GM19099 (cell line): Measurements from ENCODE around the gene PPP1R13L.

Experiments
- POLR2A ChIP-seq: IDR thresholded peaks from 3 replicates; pipeline ENCODE4 v1.6.1; 2011; ENCODE audit warnings: low read depth; ENCODE audit not compliant: insufficient read length; ENCODE audit errors: extremely low read depth

PPP1R13L gene

DNA sequence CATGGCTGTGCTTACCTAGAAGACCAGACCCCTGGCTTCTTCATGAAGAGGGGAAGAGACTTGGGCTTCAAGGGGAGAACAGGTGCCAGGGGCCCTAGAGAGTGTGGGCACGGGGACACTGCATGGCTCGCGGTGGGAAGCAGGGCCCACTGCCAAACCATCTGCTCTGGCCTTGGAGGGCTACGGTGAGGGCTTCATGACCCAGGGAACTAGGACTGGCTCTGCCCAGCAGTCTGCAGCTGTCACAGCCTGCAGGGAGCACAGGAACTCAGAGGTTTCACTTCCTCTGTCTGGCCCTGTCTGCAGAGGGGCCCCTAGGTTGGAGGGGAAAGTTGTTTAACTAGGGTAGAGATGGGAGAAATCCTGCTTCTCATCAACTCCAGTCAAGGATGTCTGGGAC is 14.5 kb upstream of the PPP1R13L start:
- peak; percentile 37 for TF ChIP-seq POLR2A

DNA sequence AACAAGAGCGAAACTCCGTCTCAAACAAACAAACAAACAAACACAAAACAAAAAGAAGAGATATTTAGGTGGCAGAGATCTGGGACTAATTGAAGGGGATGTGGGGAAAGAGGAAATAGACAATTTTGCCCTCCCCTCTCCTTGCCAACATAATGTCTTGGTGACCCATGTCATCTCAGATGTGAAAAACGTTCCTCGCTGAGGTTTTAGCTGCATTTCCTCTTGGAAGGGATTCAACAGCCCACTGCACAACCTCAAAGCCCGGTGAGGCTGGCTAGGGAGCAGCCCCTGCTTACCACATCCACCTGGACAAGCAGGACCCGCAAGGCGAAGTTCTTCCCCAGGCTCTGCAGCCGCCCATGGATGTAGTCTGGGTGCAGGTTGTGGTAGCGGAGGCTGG is 13.9 kb upstream of the PPP1R13L start:
- TF ChIP-seq POLR2A, result no peak

DNA sequence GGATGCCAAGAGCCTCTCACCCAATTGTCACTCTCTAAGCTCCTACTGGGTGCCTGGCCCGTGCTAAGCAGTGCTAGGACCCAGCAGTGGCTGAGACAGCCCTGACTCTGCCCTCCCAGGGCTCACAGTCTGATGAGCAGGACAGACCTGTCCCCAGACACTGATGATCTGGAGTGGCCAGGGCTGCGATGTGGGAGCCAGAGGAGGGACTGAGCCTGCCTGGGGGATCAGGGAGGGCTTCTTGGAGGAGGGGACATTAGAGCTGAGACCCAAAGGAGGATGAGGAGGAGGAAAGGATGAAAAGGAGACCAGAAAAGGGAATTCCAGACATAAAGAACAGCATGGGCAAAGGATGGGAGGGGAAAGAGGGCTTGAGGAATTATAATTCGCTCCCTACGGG is 12.3 kb upstream of the PPP1R13L start:
- no peak for TF ChIP-seq POLR2A

DNA sequence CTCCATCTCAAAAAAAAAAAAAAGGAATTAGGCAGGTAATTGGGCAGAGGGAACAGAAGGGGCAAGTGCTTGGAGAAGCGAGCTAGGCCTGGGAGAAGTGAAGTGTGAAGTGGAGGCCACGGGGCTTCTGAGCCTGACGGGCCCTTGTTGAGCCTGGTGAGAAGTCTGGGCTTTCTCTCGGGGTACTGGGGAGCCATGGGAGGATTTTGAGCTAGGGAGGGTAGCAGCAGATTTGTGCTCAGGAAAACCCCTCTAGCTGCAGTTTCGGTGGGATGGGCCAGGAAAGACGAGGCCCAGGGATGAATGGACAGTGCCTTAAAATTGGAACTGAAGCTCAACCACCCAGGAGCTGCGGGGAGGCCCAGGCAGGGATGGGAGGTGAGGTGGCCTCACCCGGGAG is 9.6 kb upstream of the PPP1R13L start:
- no peak for TF ChIP-seq POLR2A

DNA sequence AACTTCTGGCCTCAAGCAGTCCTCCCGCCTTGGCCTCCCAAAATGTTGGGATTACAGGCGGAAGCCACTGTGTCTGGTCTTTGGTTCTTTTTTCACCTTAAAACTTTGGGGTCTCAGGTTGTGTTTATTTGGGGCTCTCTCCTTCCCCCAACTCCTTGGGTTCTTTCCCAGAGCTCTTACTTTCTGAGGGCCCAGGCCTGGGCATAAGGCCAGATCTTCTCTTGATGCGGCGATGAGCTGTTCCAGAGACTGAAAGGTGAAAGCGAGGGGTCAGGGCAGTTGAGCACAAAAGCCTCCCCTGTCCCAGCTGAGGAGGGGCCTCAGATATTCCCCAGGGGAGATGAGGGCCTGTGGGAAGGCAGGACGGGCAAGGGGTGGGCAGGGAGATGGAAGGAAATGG is 8.6 kb upstream of the PPP1R13L start:
- TF ChIP-seq POLR2A, result no peak

DNA sequence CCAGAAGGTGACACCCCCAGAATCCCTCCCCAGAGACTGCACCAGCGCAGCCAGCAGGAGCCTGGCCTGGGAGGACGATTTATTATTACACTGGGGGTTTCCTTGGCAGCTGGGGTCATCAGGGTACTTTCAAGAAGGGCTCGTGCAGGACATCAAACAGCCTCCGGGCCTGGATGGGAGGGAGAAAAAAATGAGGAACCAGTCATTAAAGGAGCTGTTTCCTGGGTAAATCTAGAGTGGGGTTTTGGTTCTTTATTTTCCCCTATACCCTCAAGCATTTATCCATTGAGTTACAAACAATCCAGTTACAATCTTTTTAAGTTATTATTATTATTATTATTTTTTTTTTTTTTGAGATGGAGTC is 4.7 kb upstream of the PPP1R13L start:
- no peak for TF ChIP-seq POLR2A

DNA sequence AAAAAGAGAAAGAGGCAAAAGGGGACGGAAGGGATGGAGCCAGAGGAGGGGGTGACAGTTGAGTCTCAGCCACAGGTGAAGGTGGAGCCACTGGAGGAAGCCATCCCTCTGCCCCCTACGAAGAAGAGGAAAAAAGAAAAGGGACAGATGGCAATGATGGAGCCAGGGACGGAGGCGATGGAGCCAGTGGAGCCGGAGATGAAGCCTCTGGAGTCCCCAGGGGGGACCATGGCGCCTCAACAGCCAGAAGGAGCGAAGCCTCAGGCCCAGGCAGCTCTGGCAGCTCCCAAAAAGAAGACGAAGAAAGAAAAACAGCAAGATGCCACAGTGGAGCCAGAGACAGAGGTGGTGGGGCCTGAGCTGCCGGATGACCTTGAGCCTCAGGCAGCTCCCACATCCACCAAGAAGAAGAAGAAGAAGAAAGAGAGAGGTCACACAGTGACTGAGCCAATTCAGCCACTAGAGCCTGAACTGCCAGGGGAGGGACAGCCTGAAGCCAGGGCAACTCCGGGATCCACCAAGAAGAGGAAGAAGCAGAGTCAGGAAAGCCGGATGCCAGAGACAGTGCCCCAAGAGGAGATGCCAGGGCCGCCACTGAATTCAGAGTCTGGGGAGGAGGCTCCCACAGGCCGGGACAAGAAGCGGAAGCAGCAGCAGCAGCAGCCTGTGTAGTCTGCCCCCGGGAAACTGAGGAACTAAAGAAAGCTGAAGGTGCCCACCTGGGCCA is 4.1 kb upstream of the PPP1R13L start:
- no peak for TF ChIP-seq POLR2A

DNA sequence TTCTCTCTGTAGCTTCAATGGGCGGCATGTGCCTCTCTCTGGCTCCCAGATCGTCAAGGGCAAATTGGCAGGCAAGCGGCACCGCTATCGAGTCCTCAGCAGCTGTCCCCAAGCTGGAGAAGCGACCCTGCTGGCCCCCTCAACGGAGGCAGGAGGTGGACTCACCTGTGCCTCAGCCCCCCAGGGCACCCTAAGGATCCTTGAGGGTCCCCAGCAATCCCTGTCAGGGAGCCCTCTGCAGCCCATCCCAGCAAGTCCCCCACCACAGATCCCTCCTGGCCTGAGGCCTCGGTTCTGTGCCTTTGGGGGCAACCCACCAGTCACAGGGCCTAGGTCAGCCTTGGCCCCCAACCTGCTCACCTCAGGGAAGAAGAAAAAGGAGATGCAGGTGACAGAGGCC is 3.3 kb upstream of the PPP1R13L start:
- TF ChIP-seq POLR2A, result no peak

DNA sequence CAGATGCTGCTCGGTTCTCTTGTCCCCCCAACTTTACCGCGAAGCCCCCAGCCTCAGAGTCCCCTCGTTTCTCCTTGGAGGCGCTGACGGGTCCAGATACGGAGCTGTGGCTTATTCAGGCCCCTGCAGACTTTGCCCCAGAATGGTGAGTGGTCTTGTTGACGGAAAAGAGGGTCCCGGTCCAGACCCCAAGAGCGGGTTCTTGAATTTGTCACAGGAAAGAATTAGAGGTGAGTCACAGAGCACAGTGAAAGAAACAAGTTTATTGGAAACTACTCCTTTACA is 2.2 kb upstream of the PPP1R13L start:
- no peak for TF ChIP-seq POLR2A

DNA sequence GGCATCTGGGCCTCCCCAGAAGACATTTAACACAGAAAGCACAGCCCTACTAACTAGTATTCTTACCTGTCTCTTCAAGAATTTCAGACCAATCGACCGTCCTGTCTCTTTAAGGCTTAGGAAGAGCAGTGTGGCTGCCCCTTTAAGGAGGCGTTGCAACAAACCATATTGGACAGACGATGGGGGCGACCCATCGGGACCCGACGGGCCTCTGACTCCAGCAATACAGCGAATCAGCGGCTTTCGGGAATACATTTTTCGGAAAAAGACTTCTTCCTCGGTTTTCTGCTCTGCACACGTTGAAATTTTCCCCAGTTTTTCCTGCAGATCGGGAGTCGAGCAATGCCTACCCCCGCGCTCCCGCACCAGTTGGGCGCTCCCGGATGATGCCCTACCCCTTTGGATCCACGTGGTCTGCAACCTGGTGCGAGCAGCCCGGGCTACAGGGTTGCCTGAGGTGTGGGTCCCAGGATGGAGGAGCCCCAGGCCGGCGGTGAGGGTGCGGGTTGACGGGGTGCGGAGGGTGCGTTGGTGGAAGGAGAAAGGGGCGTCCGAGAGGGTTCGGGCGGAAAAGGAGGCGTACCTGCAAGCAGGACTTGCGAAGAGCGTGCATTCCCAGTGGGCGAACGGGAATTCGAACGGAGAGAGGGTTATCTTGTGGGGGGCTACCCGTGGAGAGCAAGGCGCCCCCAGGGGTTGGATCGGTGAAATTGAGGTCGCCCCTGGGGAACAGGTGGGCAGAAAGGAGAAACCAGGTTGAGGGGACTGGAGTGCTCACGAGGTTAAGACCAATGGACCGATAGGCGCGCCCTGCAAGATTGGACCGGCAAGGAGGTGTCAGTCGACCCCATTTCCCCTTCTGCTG is 1.6 kb upstream of the PPP1R13L start, which contains the start of gene POLR1G:
POLR1G (plus strand) TSS at position 419 of the 865 bp plus-strand sequence; CDS start at position 472, 53 bp downstream.
- peak; percentile 86 for TF ChIP-seq POLR2A

DNA sequence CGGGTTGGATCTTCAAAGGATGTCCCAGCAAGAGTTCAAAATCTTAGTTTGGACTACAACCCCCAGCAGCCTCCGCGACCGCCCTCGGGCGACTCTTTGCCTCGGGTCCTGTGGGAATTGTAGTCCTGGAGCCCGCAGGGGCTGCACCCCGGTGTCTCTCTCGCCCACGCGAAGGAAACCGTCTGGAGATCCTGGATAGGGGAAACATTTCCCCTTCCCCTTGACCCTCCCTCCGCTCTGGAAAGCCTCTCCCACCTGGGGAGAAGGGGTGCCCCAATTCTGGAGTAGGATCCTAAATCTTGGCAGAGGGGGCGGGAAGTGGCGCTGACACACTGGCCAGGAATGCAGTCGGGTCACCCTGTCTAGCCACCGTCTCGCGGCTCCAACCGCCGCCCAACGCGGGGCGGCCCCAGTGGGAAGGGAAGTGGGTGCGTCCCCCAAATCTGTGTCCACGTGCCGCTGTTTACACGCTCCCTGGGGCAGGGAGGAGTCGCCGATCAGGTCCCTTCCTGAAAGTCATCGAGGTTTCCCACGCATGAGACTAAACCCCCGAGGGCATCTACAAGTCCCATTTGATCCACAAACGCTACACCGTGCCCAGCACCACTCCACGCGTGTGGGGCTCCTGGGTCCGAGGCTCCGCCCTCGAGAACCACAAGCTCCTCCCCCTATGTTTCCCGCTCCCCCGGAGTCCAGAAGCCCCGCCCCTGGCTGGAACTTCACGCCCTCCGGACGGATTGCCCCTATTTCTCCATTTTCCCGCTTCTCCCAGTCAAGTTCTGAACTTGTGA is 761 bp upstream of the PPP1R13L start:
- peak; percentile 8 for TF ChIP-seq POLR2A

DNA sequence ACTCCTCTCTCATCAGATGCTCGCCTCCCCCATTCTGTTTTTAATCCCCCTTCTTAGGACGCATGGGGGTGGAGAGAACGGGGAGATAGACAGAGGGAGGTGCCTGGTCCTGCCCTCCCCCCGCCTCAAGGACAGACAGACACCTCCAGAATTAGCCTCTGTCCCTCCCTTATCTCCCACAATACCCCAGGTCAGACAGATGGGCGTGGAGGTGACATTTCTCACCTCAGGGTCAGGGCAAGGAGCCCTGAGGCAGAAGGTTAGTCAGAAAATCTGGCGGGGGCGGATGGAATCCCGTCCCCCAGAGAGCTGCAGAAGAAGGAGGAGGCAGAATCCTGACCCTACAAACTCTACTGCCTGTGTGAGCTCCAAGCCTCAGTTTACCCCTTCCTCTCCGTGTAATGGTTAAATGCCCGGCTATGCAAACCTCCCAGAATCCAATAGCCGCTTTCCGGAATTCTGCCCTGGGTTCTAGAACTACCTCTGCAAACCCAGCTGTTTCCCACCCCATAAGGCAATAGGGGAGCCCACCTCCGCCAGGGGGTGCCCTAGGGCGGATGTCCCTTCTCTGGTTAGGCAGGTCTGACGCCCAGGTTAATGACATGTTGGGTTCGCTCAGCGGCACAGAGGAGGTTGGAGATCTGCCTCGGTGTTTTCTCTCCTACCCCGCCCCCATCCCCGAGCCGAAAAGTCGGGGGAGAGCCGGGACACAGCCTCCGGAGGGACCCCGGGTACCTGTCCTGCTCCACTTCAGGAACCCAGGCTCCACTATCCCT is 900 bp downstream of the PPP1R13L start:
- TF ChIP-seq POLR2A, result no peak

DNA sequence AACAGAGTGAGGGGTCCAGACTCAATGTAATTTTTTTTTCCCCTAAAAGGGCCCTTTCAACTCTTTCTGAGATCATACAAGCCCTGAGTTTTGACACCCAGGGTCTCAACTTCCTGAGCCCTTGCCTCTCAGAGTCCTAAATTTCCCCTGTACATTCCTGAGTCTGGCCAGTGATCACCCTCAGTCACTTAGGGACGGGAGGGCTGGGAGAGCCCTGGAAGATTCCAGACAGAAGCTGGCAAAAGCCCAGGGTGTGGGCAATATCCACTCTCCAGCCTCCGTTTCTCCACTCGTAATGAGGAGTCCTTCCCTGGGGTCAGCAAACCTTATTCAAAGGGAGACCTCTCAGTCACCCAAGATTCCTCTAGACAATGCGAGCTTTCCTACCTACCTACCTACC is 1.6 kb downstream of the PPP1R13L start:
- no peak for TF ChIP-seq POLR2A

DNA sequence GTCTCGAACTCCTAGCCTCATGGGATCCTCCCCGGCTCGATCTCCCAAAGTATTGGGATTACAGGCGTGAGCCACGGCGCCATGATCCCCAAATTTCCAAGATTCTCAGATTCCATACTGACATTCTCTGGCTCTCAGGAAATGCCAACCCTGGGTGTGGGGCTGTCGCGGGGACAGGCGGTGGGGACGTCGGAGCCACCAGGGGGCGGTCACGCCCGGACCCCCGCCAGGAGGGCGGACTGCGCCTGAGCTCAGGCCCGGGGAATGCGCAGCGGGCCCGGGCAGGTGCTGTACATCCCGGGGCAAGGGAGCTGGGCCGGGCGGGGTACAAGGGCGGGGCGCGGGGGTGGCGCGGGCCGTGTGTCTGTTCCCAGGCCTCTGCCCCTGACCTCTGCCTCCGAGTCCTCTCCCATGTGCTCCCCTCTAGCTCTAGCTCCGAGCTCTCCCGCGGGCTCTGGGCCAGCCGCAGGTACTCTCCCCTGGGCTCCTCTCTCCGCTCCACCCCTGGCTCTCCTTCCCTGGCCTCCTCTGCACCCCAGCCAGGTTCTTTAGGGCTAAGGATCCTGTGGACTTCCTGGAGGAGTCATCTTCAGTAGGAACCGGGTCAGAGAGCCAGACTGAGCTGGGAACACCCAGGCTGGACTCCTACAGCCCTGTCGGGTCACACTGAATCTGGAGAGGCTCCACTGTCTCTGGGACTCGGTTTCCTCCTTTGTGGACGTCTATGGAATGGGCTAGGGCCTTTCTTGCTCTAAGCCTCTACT is 2.4 kb downstream of the PPP1R13L start:
- no peak for TF ChIP-seq POLR2A
